Type B pancreatic cell (in vitro differentiated cells): Measurements from ENCODE around the gene ATP10B. TPM values are rescaled to one million over a fixed set of nuclear protein-coding genes. Genes with fewer than 3 reads are reported as not detected.

Source experiments
- DNase-seq: peaks from one replicate; pipeline ENCODE4 v3.0.0; 2021; ENCODE audit warnings: mixed read lengths; ENCODE audit not compliant: unreplicated experiment; ENCODE audit errors: extremely low spot score
- H3K27ac Mint-ChIP-seq: 2 replicates; pipeline ENCODE4 v1.8.0; 2021; ENCODE audit warnings: mild to moderate bottlenecking, mixed read lengths
- H3K27me3 Mint-ChIP-seq: 2 replicates; pipeline ENCODE4 v1.8.0; 2021; ENCODE audit warnings: mixed read lengths
- H3K36me3 Mint-ChIP-seq: 2 replicates; pipeline ENCODE4 v1.8.0; 2021; ENCODE audit warnings: mixed read lengths
- H3K4me1 Mint-ChIP-seq: one replicate; pipeline ENCODE4 v1.8.0; 2021; ENCODE audit warnings: mixed read lengths; ENCODE audit not compliant: unreplicated experiment
- H3K4me3 Mint-ChIP-seq: 2 replicates; pipeline ENCODE4 v1.8.0; 2021; ENCODE audit warnings: mild to moderate bottlenecking, mixed read lengths
- H3K9me3 Mint-ChIP-seq: 2 replicates; pipeline ENCODE4 v1.8.0; 2021; ENCODE audit warnings: mixed read lengths
- CTCF ChIP-seq: fragments of 200-600 bp; sonication (generic); conservative IDR thresholded peaks from 2 replicates; pipeline ENCODE4 v1.5.0; 2021; ENCODE audit warnings: antibody characterized with exemption, mild to moderate bottlenecking
- total RNA-seq: library from RNA; stranded (reverse); gene quantifications from 2 replicates; pipeline ENCODE4 v1.2.1, GENCODE V29; 2021; ENCODE audit warnings: low replicate concordance

The ATP10B gene
- total RNA-seq, 1 donor from 2014 or later: 4.0 TPM

GRCh38 chr5:160542281-160542680 lies 309.7 kb downstream of the ATP10B start:
- Mint-ChIP-seq H3K4me1 (no peaks in the 10 kb centered on the region), H3K4me3 (no peak overlapping the region), H3K27me3 (peaks cover 7% of the 10 kb centered on the region), H3K36me3 (no peaks in the 10 kb centered on the region), H3K9me3 (no peaks in the 10 kb centered on the region), H3K27ac (no peak overlapping the region)
- no peak for DNase-seq
- no peak for TF ChIP-seq CTCF

GRCh38 chr5:160539431-160539830 lies 312.6 kb downstream of the ATP10B start:
- H3K27me3 Mint-ChIP-seq: peaks cover 3% of the 10 kb centered on the region
- no peak for TF ChIP-seq CTCF
- DNase-seq: no peak
- no peaks in the 10 kb centered on the region for H3K4me1 Mint-ChIP-seq
- H3K9me3 Mint-ChIP-seq: no peaks in the 10 kb centered on the region
- H3K36me3 Mint-ChIP-seq: no peaks in the 10 kb centered on the region
- H3K27ac Mint-ChIP-seq: no peak overlapping the region
- H3K4me3 Mint-ChIP-seq: no peak overlapping the region

- no peak for TF ChIP-seq CTCF
- Mint-ChIP-seq H3K4me3 (no peak overlapping the region), H3K4me1 (no peaks in the 10 kb centered on the region), H3K27ac (no peak overlapping the region), H3K36me3 (no peaks in the 10 kb centered on the region), H3K27me3 (no peaks in the 10 kb centered on the region), H3K9me3 (no peaks in the 10 kb centered on the region)
- no peak for DNase-seq
Measured at GRCh38 chr5:160537940-160538339, 314.1 kb downstream of the ATP10B start.

- Mint-ChIP-seq H3K27ac (no peak overlapping the region), H3K36me3 (no peaks in the 10 kb centered on the region), H3K4me3 (no peak overlapping the region), H3K27me3 (no peaks in the 10 kb centered on the region), H3K9me3 (no peaks in the 10 kb centered on the region), H3K4me1 (no peaks in the 10 kb centered on the region)
- no peak for DNase-seq
- TF ChIP-seq CTCF: no peak
Measured at GRCh38 chr5:160537116-160537515, 314.9 kb downstream of the ATP10B start.

GRCh38 chr5:160534914-160535313 lies 317.1 kb downstream of the ATP10B start:
- Mint-ChIP-seq H3K9me3 (no peaks in the 10 kb centered on the region), H3K4me1 (no peaks in the 10 kb centered on the region), H3K4me3 (no peak overlapping the region), H3K27ac (no peak overlapping the region), H3K27me3 (no peaks in the 10 kb centered on the region), H3K36me3 (no peaks in the 10 kb centered on the region)
- no peak for TF ChIP-seq CTCF
- DNase-seq: no peak

GRCh38 chr5:160534125-160534524 lies 317.9 kb downstream of the ATP10B start:
- no peak overlapping the region for H3K4me3 Mint-ChIP-seq
- no peak for TF ChIP-seq CTCF
- H3K9me3 Mint-ChIP-seq: no peaks in the 10 kb centered on the region
- H3K27me3 Mint-ChIP-seq: no peaks in the 10 kb centered on the region
- no peak overlapping the region for H3K27ac Mint-ChIP-seq
- no peaks in the 10 kb centered on the region for H3K4me1 Mint-ChIP-seq
- DNase-seq: no peak
- no peaks in the 10 kb centered on the region for H3K36me3 Mint-ChIP-seq
